IMR-90 (cell line): ENCODE data around the gene ZBTB4.

Experiments used
- CTCF ChIP-seq: conservative IDR thresholded peaks from 2 replicates; pipeline ENCODE4 v1.5.1; 2012; ENCODE audit warnings: mild to moderate bottlenecking, low read depth, low read length, improper control_type of control experiment
- POLR2A ChIP-seq: IDR thresholded peaks from 2 replicates; pipeline ENCODE4 v1.6.1; 2012; ENCODE audit warnings: mild to moderate bottlenecking, low read depth, low read length
- SMC3 ChIP-seq: fragments of 150-350 bp; IDR thresholded peaks from 2 replicates; pipeline ENCODE4 v1.6.1; 2016; ENCODE audit warnings: low read depth, mild to moderate bottlenecking, antibody characterized with exemption, low read length, moderate library complexity

- TF ChIP-seq CTCF (no peak), SMC3 (no peak), POLR2A (no peak)
These were observed 38.6 kb downstream of the ZBTB4 start for GRCh38 chr17:7440834-7441195.
